ENCODE measurements around the gene PABPN1L.

The PABPN1L gene

DNA sequence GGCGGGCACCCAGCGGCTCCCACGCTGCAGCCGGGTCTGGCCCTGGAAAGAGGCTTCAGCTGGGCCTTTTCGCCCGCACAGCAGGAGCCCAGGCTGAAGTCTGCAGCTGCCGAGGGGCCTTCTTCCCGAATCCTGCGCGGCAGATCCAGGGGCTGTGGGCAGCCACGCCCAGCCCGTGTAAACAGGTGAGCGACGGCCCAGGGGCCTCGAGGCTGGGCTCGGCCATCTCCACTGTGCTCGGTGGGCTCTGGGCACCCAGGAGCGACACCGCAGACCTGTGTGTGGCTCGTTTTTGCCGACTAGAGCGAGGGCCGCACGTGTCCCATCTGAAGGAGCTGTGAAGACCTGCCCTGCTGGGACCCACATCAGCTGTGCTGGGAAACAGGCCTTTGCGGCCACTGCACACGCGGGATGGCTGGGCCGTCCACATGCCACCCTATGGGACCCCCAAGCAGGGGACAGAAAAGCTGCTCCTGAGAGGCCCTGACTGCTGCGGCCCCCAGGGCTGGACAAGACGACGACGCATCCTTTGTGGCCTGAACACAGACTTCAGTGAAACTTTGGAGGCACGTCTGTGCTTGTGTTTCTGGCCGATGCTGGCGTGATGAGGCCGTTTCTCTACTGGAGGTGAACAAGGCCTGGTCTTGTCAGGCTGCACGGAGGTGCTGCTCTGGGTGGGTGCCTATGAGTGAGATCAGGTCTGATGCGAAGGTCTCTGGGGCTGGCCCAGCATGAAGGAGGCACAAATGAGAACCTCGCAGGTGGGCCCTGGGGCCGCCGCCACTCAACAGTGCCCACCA, 49.5 kb downstream of the PABPN1L start:
- no peak overlapping the region for H3K27ac ChIP-seq
- no peak for DNase-seq (ENCODE audit: low read depth, low spot score)

- no peak for DNase-seq (ENCODE audit: low read depth, low spot score)
- no peak overlapping the region for H3K27ac ChIP-seq
Observed at GRCh38 chr16:88815901-88816589, 50.4 kb downstream of the PABPN1L start.

- no peak overlapping the region for H3K27ac ChIP-seq
- DNase-seq (ENCODE audit: low read depth, low spot score), result no peak
Observed at GRCh38 chr16:88815227-88815626, 51.2 kb downstream of the PABPN1L start.

DNA sequence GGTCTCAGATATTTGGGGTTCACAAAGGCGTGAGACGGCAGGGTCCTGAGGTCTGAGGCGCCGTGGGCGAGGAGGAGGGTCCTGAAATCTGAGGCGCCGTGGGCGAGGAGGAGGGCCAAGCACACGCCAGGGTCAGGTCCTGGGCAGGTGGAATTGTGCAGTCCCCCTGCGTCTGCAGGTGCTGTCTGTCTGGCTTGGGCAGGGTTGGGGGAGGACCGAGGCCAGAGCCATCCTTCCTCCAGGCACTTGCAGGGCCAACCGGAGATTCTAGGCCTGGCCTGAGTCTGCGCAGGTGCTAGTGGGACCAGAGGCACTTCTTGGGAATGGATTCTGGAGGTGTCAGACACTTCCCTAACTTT, 52.3 kb downstream of the PABPN1L start:
- DNase-seq (ENCODE audit: low read depth, low spot score), result no peak
- no peak overlapping the region for H3K27ac ChIP-seq

Data from epithelial cell of prostate (primary cell).